GM19238 (cell line): ENCODE results near the gene NCKAP5.
"Not testable (repeated sequence)": the region's sequence is repeated elsewhere in the genome, so short reads cannot be mapped to it uniquely, and the experiment has no call there.

ENCODE experiments used
- DNase-seq: peaks from one replicate; pipeline ENCODE4 v3.0.0; 2011; ENCODE audit warnings: low spot score; ENCODE audit not compliant: insufficient read length

Gene NCKAP5

DNA sequence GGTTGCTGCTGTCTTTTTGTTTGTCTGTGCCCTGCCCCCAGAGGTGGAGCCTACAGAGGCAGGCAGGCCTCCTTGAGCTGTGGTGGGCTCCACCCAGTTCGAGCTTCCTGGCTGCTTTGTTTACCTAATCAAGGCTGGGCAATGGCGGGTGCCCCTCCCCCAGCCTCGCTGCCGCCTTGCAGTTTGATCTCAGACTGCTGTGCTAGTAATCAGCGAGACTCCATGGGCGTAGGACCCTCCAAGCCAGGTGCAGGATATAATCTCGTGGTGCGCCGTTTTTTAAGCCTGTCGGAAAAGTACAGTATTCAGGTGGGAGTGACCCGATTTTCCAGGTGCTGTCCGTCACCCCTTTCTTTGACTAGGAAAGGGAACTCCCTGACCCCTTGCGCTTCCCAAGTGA is 97.8 kb downstream of the NCKAP5 start:
- not testable (repeated sequence) for DNase-seq

DNA sequence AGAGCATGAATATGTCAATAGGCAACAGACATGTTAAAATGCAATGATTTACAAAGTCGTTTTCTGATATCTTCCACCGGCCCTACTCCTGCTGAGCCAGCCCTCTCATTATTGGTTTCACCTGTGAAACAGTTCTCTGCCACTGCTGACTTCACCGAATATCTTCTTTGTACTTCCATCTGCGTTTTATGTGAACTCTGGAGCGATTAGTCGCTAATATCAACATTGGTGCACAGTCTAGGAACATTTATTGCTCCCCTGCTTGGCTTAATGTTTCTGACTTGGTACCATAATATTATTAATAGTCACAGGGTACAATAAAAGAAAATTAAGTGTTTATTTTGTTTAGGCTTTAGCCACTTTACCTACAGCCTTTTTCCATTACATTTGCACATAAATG is 105.5 kb downstream of the NCKAP5 start:
- DNase-seq: no peak

DNA sequence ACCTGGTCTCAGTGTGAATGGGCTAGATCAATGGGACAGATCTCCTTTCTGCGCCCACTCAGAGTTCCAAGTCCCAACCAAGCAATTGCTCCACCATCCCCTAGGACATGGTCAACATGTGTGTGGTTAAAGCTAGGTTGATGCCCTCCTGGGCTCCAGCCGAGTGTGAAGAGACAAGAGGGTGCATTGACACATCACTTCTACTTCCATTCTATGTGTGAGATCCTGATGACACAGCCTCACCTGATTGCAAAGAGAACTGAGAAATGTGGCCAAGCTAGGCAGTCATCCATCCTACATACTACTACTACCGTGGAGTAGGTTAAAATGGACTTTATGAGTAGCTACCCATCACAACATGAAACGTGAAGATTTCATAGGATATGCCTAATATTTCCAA is 106.8 kb downstream of the NCKAP5 start:
- DNase-seq: no peak

DNA sequence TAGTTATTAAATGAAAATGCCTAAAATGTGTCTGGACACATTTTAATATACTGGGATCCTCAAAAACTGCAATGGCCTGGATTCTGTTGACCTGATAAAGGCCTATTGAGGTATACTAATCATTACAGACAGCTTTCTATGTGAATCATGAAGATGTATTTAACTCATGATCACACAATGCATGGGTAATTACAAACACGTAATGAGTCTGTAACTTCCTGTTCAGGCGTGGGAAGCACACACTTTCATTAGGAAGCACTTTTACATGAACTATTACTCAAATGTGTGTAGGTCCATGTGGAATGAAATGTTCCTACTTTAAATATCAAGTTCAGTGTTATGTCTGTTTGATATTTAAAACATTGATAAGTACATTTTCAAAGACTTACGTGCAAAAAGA is 108.7 kb downstream of the NCKAP5 start:
- DNase-seq: no peak

DNA sequence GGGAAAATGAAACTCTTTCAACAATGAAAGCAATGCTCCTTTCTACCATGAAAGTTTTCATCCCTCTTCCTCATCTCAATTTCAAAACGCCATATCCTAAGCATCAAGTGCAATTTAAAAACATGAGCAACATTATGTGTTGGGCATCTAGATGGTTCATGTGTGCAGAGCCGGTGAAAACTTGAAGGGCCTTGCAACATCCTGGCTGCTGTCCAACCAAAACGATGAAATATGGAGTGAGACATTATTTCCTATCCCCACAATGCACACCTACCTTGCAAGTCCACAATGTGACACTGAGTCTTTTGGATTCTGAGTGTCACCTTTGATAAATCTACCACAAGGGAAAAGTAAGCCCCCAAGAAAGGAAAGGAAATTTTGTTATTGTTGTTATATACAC is 110.0 kb downstream of the NCKAP5 start:
- DNase-seq: no peak

- no peak for DNase-seq
Observed at GRCh38 chr2:133457861-133458260, 110.4 kb downstream of the NCKAP5 start.

DNA sequence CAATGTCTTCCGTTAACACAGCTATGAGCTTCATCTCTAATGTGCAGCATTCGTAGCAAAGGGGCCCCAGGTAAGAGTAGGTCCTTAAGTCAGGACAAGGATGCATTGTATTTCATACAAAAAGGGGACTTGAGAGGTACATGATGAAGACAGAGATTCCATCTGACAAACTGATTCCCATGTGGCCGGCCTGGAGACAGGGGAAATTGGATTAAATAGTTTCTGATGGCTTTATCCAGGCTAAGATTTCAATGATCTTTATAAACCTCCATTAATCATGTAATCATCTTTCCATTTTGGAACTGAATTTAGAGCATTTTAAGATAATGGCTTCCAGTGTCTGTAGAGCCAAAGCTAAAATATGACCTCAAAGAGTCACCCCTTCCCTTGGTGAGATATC is 111.3 kb downstream of the NCKAP5 start:
- no peak for DNase-seq

DNA sequence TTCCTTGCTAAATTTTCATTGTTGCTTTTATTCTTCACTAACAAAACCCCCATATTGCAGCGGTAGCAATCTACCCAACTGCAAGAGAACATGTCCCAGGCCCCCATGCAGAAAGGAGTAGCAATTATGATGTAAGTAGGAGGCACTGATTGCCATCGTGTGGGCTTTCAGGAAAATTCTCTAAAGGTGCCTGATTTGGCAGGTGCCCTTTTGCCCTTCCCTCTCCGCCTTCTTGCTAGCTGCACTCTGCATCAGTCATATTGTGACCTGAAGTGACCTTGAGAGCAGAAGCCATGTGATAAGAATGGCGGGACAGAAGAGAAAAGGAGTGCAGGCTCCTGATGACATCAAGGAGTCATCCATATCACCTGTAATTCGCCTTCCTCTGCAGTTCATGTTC is 112.1 kb downstream of the NCKAP5 start:
- DNase-seq: no peak

DNA sequence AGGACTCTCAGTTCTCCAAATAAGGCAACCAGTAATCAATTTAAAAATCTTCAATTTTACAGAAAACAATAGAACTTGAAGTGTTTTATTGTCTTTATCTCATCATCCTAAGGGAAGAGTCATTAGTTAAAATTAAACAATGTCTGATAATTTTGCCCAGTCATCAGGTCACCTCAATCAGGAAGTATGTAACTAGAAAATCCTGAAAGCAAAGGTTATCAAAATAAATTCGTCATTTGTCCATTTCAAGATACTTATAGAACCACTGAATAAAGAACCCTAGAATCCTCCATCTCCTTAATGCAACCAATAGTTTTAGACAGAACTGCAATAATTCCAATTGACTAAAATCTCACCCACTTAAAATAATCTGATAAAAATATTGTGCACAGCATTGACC is 115.2 kb downstream of the NCKAP5 start:
- no peak for DNase-seq

DNA sequence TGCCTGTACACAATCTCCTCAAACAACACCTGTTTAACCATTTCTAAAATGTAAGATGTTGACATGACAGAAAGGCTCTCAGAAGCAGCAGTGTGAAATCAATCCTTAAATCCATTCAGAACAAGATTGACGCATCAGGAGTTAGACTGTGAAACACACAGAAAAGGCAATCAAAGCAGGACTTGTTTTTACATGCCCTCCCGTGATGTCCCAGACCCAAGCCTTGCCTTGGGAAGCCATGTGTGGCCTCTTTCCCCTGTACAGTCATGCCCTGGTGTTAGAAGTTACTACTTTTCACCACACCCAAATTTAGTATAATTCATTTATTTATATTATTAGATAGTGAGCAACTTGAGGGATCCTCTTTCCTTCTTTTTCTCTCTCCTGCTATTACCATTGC is 115.7 kb downstream of the NCKAP5 start:
- no peak for DNase-seq

- no peak for DNase-seq
Observed at GRCh38 chr2:133452146-133452545, 116.1 kb downstream of the NCKAP5 start.

DNA sequence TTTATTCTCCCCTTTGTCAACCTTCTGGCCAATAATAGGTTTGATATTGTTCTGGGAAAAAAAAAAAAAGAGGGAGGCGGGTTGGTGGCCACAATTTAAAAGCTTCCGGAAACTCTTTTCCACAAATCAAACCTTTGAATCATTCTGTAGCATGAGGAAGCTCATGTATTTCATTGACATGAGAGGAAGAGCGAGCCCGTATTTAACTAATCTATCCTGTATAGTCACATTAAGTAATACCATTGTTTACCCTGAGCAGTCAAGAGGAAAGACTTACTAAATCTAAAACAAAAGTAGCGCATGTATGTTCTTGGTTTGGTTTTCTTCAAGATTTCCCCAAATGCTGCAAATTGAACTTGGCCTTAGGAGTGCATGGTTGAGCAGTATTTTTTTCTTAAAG is 120.1 kb downstream of the NCKAP5 start:
- DNase-seq: no peak

DNA sequence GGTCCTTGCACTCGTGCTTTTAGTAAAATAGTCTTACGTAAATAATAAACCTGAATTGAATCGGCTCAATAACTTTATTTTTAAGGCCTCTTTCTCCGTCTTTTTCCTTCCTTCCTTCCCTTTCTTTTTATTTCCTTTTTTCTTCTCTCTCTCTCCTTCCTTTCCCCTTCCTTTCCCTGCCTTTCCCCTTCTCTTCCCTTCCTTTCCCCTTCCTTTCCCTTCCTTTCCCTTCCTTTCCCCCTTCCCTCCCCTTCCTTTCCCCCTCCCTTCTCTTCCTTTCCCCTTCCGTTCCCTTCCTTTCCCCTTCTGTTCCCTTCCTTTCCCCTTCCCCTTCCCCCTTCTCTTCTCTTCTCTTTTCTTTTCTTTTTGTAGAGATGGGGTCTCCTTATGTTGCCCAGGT is 121.0 kb downstream of the NCKAP5 start:
- no peak for DNase-seq

GRCh38 chr2:133444465-133444864 is 123.8 kb downstream of the NCKAP5 start:
- no peak for DNase-seq

DNA sequence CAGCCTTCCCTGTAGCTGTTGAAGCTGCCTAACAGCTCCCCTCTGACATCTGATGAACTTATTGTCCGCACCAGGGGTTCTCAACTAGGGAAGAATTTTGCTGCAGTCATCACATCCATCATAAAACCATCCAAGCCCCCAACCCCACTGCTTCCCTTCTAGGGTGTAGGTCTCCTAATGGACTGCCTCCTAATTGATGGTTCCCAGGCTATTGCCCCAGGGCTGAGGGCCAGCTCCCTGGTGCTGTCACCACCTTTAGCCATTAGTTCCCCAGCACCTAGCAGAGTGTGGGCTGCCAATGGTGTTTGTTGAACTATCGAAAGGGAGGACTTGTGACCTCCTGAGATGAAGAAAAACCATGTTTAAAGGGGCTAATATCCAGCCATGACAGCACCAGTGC is 125.9 kb downstream of the NCKAP5 start:
- no peak for DNase-seq

GRCh38 chr2:133439565-133439920 is 128.7 kb downstream of the NCKAP5 start:
- no peak for DNase-seq

DNA sequence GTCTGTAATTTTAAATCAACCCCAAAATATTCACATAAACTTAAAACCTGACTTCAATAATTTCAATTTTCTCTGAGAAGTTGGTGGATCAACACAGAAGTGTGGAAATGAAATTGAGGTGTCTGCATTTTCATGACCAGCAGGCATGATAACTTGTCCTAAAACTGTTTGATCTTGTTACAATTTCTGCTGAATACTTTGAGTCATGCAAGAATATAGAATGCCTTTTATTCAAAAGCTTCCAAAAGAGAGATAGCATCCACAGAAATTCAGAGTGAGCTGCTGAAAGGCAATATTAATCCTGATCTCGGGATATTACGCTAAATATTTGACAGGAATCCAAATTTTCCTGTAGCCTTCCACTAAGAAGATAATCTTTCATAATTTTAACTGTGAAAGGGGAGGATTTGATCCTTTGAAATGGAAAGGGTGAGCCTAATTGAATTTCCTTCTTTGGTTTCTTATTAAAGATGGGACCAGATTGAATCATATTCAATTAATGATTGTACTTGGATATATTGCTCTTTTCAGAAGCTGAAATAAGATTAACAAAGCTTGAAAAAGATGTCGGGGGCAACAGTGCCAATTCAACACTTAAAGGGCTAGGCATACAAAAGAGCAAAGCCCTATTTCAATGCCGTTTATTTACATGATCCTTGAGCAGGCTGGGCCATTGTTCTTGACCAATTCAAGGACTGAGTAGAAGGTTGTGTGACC is 129.3 kb downstream of the NCKAP5 start:
- DNase-seq: no peak

- DNase-seq: no peak
Observed at GRCh38 chr2:133438026-133438425, 130.2 kb downstream of the NCKAP5 start.

GRCh38 chr2:133437492-133437891 is 130.8 kb downstream of the NCKAP5 start:
- no peak for DNase-seq

- no peak for DNase-seq
Observed at GRCh38 chr2:133434959-133435668, 133.1 kb downstream of the NCKAP5 start.

- no peak for DNase-seq
Observed at GRCh38 chr2:133433455-133434451, 134.5 kb downstream of the NCKAP5 start.

DNA sequence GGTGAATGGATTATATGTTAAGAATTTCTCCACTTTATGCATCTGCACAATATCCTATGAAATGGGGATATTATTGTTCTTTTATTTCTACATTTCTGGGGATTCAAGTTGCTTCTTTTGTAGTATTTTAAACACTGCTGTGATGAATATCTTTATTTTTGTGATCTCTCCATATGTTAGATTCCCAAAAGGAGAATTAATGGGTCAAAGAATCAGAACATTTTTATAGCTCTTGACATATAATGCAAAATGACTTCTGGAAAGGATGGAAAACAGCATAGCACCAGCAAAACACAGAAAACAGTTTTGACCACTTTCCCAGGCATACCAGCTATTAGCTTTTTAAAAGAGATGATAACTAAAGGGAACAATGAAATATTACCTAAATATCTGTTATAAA is 135.5 kb downstream of the NCKAP5 start:
- DNase-seq: no peak
